Bronchial epithelial cell (primary cell): ENCODE measurements around the gene SIL1. TPM values are rescaled to one million over a fixed set of nuclear protein-coding genes. Genes with fewer than 3 reads are reported as not detected.
A peak's percentile ranks its signal among the peaks of the same experiment; 100 is the strongest.

Experiments used
- DNase-seq: peaks from one replicate; pipeline ENCODE4 v3.0.0-alpha.2; 2010; ENCODE audit warnings: low read depth
- FAIRE-seq: peaks from 2 replicates; lab custom pipeline; 2011; peaks lifted over from hg19 to GRCh38; lab: Jason Lieb, UNC
- H3K27me3 ChIP-seq: 2 replicates; pipeline ENCODE4 v1.5.1; 2011; ENCODE audit warnings: low read length; ENCODE audit not compliant: control insufficient read depth, insufficient read depth
- H3K36me3 ChIP-seq: 2 replicates; pipeline ENCODE4 v1.5.1; 2011; ENCODE audit warnings: low read length; ENCODE audit not compliant: control insufficient read depth, insufficient read depth
- H3K4me3 ChIP-seq: 2 replicates; pipeline ENCODE4 v1.5.1; 2011; ENCODE audit warnings: mild to moderate bottlenecking, low read depth, low read length, control low read depth
- CTCF ChIP-seq: IDR thresholded peaks from 2 replicates; pipeline ENCODE4 v1.5.1; 2011; ENCODE audit warnings: mild to moderate bottlenecking, moderate library complexity, low read length, control low read depth, inconsistent platforms; ENCODE audit not compliant: insufficient read depth, severe bottlenecking
- total RNA-seq: library from RNA; depleted of rRNA; stranded (reverse); fragments of >200 nt; gene quantifications from 2 replicates; pipeline ENCODE4 v1.2.1, GENCODE V29; 2014

Gene SIL1
- total RNA-seq, 1 donor from 2014 or later: 85.3 TPM

GRCh38 chr5:138960145-138960692 lies 237.9 kb downstream of the SIL1 start:
- H3K4me3 ChIP-seq: no peak overlapping the region
- FAIRE-seq (no peak), DNase-seq (no peak)
- H3K36me3 ChIP-seq: no peaks in the 10 kb centered on the region
- H3K27me3 ChIP-seq: no peaks in the 10 kb centered on the region
- TF ChIP-seq CTCF: no peak

DNA sequence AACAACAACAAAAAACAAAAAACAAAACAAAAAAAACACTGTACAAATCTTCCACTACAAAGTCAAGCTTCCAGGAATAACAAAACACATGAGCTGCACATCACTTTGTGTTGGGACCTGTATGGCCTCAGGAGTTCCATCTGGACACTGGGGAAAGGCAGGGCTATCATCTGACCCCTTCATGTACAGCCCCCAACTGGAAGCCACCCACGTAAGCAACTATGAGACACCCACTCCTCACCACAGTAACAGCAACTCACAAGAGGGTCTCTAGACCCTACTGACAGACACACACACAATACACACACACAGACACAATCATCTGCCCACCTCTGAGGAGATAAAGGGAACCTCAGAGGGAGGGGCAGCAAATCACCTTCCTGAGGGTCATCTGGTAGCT lies 241.4 kb downstream of the SIL1 start:
- H3K4me3 ChIP-seq: no peak overlapping the region
- no peak for TF ChIP-seq CTCF
- H3K27me3 ChIP-seq: no peaks in the 10 kb centered on the region
- DNase-seq: no peak
- FAIRE-seq: no peak
- H3K36me3 ChIP-seq: no peaks in the 10 kb centered on the region

GRCh38 chr5:138955671-138956295 lies 242.4 kb downstream of the SIL1 start:
- H3K36me3 ChIP-seq: peaks cover 3% of the 10 kb centered on the region
- no peak for TF ChIP-seq CTCF
- FAIRE-seq (peak; percentile 52), DNase-seq (no peak)
- no peak overlapping the region for H3K4me3 ChIP-seq
- H3K27me3 ChIP-seq: no peaks in the 10 kb centered on the region

- Histone ChIP-seq H3K4me3 (no peak overlapping the region), H3K27me3 (no peaks in the 10 kb centered on the region), H3K36me3 (peaks cover 3% of the 10 kb centered on the region)
- DNase-seq (no peak), FAIRE-seq (no peak)
- TF ChIP-seq CTCF: no peak
These were observed 243.0 kb downstream of the SIL1 start for GRCh38 chr5:138955013-138955660.

DNA sequence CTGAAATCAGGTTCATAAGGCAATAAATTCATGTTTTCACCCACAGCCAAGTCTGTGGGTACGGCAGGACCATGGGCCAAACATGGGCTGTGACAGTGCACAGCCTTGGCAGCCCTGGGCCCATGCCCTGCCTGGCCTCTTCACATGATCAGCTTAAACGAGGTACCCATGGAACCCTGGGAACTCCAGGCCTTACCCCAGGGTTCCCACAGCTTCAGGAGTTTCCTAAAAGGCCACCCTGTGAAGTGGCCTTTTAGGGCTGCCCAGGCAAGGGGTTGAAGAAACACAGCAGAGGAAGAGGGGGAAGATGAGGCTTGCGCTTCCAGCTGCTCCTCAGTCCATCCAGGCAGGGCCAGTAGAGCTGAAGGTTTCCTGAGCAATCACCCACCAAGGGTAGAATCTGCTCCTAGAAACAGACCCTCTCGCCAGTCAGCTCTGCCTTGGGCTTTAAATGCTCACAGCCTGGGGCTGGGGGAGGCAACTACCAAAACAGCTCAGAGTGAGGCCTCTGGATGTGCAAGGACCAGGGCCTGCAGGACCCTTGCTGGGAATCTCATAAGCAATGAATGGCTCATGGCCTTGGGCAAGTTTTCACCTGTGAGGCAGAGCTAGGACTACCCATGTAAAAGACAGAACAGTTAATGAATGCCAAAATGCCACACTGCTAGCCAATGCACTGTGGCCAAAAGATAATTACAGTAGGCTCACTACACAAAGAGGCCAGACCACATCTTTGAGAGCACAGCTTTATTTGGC lies 243.7 kb downstream of the SIL1 start:
- TF ChIP-seq CTCF: no peak
- Histone ChIP-seq H3K27me3 (no peaks in the 10 kb centered on the region), H3K36me3 (peaks cover 3% of the 10 kb centered on the region), H3K4me3 (no peak overlapping the region)
- FAIRE-seq (no peak), DNase-seq (no peak)
